AG04450 (cell line): ENCODE measurements around the gene RAB14. TPM values are rescaled to one million over a fixed set of nuclear protein-coding genes. Genes with fewer than 3 reads are reported as not detected.

Source experiments
- CTCF ChIA-PET: fragments of 300-600, 350-600 bp; formaldehyde crosslinking; extraction: SDS; loops from one replicate; lab custom pipeline; 2022; ENCODE audit warnings: antibody characterized with exemption, inconsistent platforms; lab: Charles Lee
- POLR2A ChIA-PET: fragments of 350-600 bp; formaldehyde crosslinking; extraction: SDS; loops from one replicate; lab custom pipeline; 2021; ENCODE audit warnings: antibody characterized with exemption, inconsistent platforms; lab: Yijun Ruan, JAX
- DNase-seq: peaks from one replicate; pipeline ENCODE4 v3.0.0-alpha.2; 2011; ENCODE audit warnings: low read depth, low spot score
- H3K27ac ChIP-seq: one replicate; pipeline ENCODE4 v1.5.1; 2012; ENCODE audit warnings: low read depth, low read length, control low read depth
- H3K27me3 ChIP-seq: one replicate; pipeline ENCODE4 v1.6.0; 2012; ENCODE audit warnings: low read length; ENCODE audit not compliant: control insufficient read depth, insufficient read depth
- H3K4me3 ChIP-seq: 2 replicates; pipeline ENCODE4 v1.5.1; 2011; ENCODE audit warnings: mild to moderate bottlenecking, low read depth, low read length, control low read depth
- H3K9me3 ChIP-seq: 2 replicates; pipeline ENCODE4 v1.5.1; 2012; ENCODE audit warnings: low read length; ENCODE audit not compliant: control insufficient read depth, insufficient read depth
- polyA plus RNA-seq: library from polyadenylated mRNA; depleted of rRNA; stranded (reverse); fragments of >200 nt; gene quantifications from 2 replicates; pipeline ENCODE4 v1.2.3, GENCODE V29; 2011
- TF ChIP-seq, protein P1 (sequence below): IDR thresholded peaks from 2 replicates; pipeline ENCODE4 v1.5.1; 2011; ENCODE audit warnings: low read depth, low read length, control low read depth, inconsistent platforms

The RAB14 gene
- polyA plus RNA-seq, 1 experiment = 40.3 TPM

DNA sequence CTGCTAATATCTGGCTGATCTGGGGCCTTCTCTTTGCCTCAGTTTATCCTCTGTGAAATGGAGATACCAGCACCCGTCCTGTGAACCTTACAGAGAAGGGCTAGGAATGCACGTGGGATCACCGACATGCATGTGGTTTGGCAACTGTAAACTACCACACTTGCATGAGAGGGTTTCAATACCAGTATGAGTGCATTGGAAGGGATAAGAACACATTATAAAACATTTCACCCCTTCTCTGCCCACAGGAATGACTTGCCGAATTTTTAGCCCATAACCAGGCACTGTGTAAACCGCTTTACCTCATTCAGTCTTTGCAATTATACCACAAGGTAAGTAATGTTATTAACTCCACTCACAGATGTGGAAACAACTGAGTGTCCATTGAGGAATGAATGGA is 8.9 kb upstream of the RAB14 start:
- TF ChIP-seq, protein P1, sequence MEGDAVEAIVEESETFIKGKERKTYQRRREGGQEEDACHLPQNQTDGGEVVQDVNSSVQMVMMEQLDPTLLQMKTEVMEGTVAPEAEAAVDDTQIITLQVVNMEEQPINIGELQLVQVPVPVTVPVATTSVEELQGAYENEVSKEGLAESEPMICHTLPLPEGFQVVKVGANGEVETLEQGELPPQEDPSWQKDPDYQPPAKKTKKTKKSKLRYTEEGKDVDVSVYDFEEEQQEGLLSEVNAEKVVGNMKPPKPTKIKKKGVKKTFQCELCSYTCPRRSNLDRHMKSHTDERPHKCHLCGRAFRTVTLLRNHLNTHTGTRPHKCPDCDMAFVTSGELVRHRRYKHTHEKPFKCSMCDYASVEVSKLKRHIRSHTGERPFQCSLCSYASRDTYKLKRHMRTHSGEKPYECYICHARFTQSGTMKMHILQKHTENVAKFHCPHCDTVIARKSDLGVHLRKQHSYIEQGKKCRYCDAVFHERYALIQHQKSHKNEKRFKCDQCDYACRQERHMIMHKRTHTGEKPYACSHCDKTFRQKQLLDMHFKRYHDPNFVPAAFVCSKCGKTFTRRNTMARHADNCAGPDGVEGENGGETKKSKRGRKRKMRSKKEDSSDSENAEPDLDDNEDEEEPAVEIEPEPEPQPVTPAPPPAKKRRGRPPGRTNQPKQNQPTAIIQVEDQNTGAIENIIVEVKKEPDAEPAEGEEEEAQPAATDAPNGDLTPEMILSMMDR = no peak
- Histone ChIP-seq H3K9me3 (no peaks in the 10 kb centered on the region), H3K4me3 (no peak overlapping the region), H3K27ac (no peak overlapping the region), H3K27me3 (no peaks in the 10 kb centered on the region)
- no peak for DNase-seq
- ChIA-PET POLR2A (no interaction called here), CTCF (interaction anchor here (0.6 kb wide), 1 partner anchor 192 kb away, joined by 3 read pairs; no protein-coding TSS in a partner anchor)

DNA sequence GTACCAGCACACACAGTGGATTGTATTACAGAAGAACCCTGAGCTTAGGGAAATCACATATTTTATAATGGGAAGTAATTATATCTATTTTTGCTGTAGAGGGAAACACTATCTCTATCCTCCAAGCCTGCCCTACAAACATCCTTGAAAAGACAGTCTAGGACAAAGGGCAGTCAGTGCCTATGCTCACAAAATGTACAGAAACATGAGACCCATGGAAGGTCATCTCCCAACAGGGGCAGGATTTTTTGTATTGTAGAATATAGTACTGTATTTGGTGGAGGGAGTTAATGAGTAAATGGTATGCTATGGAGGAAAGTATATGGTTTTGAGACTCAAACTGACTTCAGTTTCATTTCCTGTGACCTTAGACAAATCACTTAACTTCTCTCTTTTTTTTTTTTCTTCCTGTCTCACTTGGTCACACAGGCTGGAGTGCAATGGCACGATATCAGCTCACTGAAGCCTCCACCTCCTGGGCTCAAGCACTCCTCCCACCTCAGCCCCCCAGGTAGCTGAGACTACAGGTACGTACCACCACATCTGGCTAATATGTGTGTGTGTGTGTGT is 5.8 kb upstream of the RAB14 start:
- POLR2A ChIA-PET = no interaction called here
- Histone ChIP-seq H3K4me3 (no peak overlapping the region), H3K27ac (no peak overlapping the region), H3K27me3 (no peaks in the 10 kb centered on the region), H3K9me3 (no peaks in the 10 kb centered on the region)
- DNase-seq = no peak
- TF ChIP-seq, protein P1 = no peak
- CTCF ChIA-PET = no interaction called here

DNA sequence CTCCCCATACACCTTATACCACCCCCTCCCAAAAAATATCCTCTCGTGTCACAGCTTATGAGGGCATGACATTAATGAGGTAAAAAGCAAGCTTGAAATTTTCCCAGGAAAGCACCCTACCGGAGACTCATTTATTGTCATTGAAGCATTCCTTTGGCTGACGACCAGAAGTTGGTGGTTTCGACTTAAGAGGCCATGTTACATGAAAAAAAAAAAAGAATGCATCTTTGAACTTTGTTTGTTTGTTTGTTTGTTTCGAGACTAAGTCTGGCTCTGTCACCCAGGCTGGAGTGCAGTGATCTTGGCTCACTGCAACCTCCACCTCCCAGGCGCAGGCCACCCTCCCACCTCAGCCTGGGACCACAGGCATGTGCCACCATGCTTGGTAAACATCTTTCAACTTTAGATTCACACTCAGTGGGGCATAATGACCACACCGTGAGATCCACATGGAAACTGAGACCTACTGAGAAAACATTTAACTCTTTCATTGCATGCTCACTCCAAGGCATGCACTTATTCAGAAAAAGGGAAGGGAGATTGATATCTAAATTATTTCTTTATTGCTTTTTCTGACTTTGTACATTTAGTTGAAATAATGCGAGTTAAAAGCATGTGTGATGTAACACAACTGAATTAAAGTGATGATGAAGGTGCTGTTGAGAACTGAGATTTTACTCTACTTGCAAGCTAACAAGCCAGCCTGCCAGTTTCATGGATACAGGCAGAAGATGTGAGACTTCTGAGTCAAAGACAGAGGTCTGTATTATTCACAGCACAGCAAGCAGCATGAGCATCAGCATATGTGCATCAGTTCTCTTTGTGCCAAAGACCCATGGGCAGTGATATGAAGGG is 5.1 kb upstream of the RAB14 start:
- no peak overlapping the region for H3K27ac ChIP-seq
- POLR2A ChIA-PET = no interaction called here

DNA sequence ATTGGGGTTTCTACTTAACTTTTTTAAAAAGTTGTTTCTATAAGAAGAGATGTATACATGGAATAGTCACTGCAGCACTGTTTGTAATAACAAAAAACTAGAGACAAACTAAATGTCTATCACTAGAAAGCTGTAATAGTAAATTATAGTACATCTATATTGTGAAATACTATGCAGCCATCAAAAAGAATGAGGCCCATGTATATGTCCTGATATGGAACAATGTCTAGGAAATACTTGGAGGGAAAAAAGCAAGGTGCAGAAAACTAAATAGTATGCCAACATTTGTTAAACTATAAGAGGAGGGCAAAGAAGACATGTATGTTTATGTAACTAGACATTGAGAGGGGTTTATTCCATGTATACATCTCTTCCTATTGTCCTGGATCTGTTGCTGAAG is 2.9 kb upstream of the RAB14 start:
- Histone ChIP-seq H3K4me3 (no peak overlapping the region), H3K27ac (no peak overlapping the region), H3K9me3 (no peaks in the 10 kb centered on the region), H3K27me3 (no peaks in the 10 kb centered on the region)
- TF ChIP-seq, protein P1 = no peak
- ChIA-PET POLR2A (no interaction called here), CTCF (interaction anchor here (0.9 kb wide), 1 partner anchor 115 kb away, joined by 3 read pairs; no protein-coding TSS in a partner anchor)
- no peak for DNase-seq

More for the DNA sequence above, 5.1 kb upstream of the RAB14 start:
- Histone ChIP-seq H3K9me3 (no peaks in the 10 kb centered on the region), H3K27me3 (no peaks in the 10 kb centered on the region), H3K4me3 (no peak overlapping the region)
- TF ChIP-seq, protein P1 = no peak
- no peak for DNase-seq
- CTCF ChIA-PET = no interaction called here

DNA sequence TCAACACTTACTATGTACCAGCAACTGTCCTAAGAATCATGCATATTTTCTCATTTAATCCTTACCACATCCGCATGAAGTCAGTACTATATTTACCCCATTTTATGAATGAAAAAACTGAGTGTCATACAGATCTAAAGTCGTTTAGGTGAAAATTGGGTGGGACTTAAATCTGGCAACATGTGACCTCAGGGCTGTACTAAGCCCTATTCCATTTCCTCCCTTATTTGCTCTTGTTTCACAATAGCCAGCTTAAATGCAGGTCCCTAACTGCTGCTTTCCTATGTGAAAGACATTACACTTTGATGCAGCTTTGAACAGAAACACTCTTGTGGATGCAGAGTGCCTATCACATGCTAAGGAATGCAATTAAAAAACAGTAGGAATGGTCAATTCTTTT is 2.5 kb upstream of the RAB14 start:
- ChIA-PET POLR2A (no interaction called here), CTCF (interaction anchor here (0.6 to 1.0 kb wide), 2 partner anchors 17 to 171 kb away, joined by 3 read pairs; no protein-coding TSS in a partner anchor)
- no peak for DNase-seq
- TF ChIP-seq, protein P1 = no peak
- Histone ChIP-seq H3K9me3 (no peaks in the 10 kb centered on the region), H3K27ac (no peak overlapping the region), H3K27me3 (no peaks in the 10 kb centered on the region), H3K4me3 (no peak overlapping the region)
